NCI-H128 (cell line): ENCODE results near the gene AMER2.

Experiments used
- DNase-seq: peaks from one replicate; lab custom pipeline; 2025; ENCODE audit not compliant: unreplicated experiment; lab: John Stamatoyannopoulos, UW

AMER2 gene

DNA sequence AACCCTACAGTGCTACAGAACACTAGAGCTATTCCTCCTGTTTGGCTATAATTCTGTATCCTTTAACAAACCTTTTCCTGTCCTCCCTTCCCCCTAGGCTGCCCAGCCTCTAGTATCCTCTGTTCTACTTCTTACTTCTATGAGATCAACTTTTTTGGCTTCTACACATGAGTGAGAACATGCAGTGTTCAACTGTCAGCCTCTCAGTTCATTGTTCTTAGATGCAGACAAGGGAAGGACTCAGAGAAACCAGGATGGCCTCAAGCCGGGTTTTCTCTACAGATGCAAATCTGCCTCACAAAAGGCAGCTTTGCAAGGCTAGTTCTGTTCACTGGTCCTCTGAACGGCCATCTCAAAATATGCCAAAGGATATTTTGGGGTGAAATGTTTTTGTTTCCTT lies 18.4 kb downstream of the AMER2 start:
- no peak for DNase-seq

GRCh38 chr13:25151626-25152195 lies 20.4 kb downstream of the AMER2 start:
- no peak for DNase-seq

DNA sequence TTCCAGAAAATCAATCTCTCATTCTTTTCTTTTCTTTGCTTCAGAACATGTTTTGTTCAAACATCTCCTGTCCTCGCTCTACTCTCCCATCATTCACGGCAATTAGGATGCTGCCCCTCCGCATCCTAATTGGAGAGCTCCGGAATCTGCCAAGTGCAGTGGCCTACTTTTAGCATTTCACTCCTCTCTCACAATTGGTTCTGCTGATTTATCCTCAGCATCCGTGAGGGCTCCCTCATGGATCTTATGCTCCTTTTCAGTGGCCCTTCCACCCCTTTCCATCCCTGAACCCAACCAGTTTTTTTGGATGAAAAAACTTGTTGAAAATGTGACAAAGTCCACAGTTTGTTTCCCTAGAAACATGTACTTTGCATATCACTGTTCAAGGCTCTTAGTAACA lies 22.4 kb downstream of the AMER2 start:
- DNase-seq = no peak

- DNase-seq = no peak
These were observed 23.7 kb downstream of the AMER2 start for GRCh38 chr13:25148402-25148771.

GRCh38 chr13:25147638-25148401 lies 24.3 kb downstream of the AMER2 start:
- DNase-seq = no peak

DNA sequence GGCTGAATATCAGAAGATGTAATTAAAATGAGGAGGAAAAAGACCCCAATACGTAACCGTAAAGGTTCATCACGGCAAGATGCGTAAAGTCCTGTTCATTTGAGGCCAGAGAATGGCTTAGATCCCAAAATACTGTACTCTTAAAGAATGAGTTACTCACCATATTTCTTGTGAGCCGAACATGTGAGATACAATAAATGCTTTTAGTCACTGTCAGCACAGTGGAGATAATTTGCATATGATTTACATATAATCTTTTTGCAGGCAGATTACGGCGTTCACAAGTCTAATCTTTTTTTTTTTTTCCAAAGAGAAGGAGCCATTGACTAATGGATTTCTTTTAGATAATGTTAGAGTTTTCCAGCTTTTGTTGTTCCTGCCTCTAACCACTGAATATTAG lies 28.4 kb downstream of the AMER2 start:
- DNase-seq = no peak

DNA sequence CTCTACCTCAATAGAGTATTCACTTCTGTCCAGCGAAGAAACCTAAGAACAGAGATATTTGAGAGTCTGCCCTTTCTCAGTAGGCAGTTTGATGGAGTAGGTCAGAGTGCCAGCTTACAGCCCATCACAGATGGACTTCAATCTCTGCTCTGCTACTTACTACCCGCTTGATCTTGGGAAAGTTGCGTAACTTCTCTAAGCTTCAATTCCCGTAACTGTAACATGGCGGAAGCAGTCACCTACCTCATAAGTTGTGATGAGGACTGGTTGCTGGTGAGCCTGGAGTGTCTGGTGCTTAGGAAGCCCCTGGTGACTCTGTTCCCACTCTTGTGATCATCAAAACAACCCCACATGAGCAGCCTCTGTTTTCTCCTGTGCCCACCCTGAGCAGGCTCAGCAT lies 31.0 kb downstream of the AMER2 start:
- DNase-seq = no peak

DNA sequence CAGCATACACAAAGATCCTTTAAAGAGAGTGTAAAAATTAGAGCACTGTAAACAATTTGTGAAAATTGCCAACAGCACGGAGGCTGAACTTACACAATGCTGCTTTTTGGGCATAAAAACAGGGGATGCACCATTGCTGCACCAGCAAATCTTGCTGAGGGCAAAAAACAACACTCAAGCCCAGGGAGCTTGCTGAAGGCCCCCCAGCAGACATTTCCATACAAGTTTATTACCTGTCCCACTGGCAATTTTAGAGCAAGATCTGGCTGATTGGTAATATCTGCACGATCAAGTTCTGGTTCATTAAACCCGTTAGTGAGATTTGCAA lies 34.3 kb downstream of the AMER2 start:
- no peak for DNase-seq

DNA sequence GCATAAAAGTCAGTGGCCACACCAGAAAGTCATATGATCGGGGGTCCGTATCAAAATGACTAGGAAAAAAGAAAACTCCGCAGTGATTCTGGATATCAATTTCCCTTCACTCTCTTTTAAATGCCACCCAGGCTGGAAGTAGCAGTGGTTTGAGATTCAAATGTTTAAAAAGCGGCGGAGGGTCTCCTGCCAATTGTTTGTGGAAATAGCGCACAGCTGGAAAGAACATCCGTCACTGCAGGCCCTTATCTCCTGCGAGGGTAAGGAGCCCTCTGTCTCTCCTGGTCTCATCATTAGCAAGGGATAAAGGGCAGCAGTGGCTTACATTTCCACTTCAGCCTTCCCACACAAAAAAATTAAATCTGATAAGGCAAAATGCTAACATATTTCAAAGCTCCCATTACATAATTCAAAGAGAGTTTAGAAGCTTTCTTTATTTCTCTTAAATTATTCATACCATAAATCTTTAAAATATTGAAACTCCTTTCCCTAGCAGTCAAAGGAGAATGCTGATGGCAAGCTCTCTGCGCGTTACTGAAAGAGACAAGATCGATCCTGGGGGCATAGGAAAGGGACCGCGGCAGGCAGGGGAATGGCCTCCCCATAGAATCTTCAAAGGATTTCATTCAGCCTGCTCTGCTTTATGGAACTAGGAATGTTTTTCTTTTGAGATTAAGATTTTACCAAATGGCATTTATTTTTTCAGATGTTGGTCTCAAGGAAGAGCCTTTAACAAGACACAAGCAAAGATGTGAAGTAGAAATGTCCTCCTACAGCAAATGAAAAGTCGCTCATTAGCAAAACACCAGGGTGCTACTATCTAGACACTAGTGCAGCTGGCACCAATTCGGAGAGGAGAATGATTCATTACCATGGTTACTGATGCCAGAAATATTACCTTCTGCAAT lies 35.0 kb downstream of the AMER2 start:
- no peak for DNase-seq

GRCh38 chr13:25135896-25136295 lies 36.2 kb downstream of the AMER2 start:
- DNase-seq = no peak

DNA sequence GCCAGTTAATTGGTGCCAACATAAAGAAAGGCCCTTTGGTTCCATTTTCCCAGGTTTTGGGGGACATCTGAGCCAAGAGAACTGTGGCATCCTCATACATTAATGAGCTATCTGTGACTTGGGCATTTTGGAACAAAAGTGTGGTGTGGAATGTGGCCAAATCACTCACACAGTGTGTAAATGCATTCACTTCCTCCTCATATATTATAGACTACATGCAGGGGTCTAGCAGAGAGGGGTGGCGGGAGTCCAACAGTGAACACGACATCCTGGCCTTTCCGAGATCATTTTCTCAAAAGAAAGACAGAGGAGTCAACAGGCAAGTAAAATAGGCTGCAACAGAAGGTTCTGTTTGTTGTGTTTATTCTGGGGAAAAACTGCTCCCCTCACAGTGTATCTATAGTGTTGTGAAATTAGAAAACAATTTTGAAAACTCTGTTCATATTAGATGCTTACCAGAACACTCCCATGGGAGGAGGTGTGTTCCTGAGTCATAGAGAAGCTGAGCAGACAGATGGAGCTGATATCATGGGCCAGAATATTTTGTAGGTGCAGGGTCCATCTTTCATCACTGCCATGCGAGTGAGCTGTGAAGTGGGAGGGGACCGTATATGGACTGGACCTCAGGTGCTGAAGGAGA lies 39.2 kb downstream of the AMER2 start:
- DNase-seq = no peak

GRCh38 chr13:25131881-25132420 lies 40.1 kb downstream of the AMER2 start:
- no peak for DNase-seq

- no peak for DNase-seq
These were observed 41.1 kb downstream of the AMER2 start for GRCh38 chr13:25130944-25131343.

DNA sequence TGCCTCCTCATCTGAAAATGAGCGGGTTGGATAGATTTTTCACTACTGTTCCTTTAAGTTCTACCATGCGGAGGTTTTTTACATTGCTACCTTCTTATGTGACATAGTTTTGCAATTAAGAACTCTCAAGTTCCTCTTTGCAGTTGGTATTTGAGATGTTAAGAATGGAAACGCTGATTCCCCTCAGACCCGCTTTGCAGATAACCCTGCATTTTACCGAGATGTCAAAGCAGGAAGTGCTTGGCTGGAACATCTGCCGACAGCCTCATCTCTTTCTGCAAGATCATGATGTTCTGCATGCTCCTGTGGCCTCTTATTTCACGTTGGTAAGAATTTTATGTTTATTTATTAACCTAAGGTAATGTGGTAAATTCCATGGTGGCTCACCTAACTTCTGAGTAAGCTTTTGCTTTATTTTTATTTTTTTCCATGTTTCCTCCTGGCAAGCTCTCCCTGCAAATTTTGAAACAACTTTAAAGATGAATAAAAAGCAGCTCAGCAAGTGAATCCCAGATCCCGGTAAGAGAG lies 53.6 kb downstream of the AMER2 start:
- DNase-seq = no peak

GRCh38 chr13:25117312-25117711 lies 54.8 kb downstream of the AMER2 start:
- DNase-seq = no peak

DNA sequence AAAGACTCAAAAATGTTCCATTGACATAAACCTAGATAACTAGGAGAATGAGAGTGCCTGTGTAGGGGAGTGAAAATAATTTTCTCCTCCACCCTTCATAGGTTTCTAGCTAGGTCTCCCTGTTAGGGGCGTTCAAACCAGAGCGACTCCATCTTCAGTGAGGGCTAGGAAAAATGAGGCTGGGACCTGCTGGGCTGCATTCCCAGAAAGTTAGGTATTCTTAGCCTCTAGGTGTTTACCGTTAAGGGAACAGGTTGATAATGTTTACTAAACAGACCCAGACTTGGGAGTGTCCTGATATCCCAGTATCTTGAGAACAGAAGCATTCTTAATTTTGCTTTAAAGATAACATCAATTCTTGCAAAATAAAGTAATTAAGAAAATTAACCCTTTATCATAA lies 56.0 kb downstream of the AMER2 start:
- DNase-seq = no peak

DNA sequence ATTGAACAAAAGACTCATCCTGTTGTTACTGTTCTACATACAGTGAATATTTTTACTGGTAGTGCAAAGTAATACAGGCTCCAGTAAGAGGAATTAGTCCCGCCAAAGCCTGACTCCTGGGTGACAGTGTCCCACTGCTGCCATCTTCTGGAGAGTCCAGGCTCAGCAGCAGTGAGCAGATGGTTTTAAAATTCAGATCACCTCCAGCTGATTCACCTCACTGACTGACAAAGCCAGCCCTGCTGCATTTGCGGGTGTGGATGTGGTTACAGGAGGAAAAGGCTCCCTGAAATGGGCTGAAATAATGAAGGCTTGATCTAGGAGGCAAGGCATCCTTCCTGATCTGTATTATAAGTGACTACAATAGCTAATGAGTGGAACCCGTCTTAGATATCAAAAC lies 57.9 kb downstream of the AMER2 start:
- peak; percentile 48 for DNase-seq

GRCh38 chr13:25112695-25113255 lies 59.3 kb downstream of the AMER2 start:
- no peak for DNase-seq
